HepG2 (cell line): ENCODE measurements around the gene ALLC. TPM values are rescaled to one million over a fixed set of nuclear protein-coding genes. Genes with fewer than 3 reads are reported as not detected.
A peak's percentile ranks its signal among the peaks of the same experiment; 100 is the strongest.

Source experiments
- ATAC-seq: fragments of 200-7000 bp; cut with Tn5 transposase; 3 replicates; pipeline ENCODE4 v1.9.1; 2020; ENCODE audit warnings: mild to moderate bottlenecking, moderate library complexity
- BruUV-seq: library from RNA; stranded (reverse); fragments of 400-500 nt; replicated peaks from 2 replicates; lab custom pipeline; 2021; lab: Mats Ljungman, UMichigan
- CTCF ChIA-PET: fragments of 300-600 bp; formaldehyde crosslinking; extraction: SDS; loops from one replicate; lab custom pipeline; 2021; ENCODE audit warnings: low total read pairs, inconsistent platforms, low intra/inter-chr PET ratio; lab: Yijun Ruan, JAX
- POLR2A ChIA-PET: fragments of 350-600 bp; sonication (Branson Sonifier 250); formaldehyde crosslinking; loops from one replicate; lab custom pipeline; 2020; ENCODE audit warnings: antibody characterized with exemption, inconsistent platforms; lab: Yijun Ruan, JAX
- DNase-seq: peaks from one replicate; pipeline ENCODE4 v3.0.0-alpha.2; 2015; ENCODE audit warnings: low spot score
- FAIRE-seq: peaks from 3 replicates; lab custom pipeline; 2011; peaks lifted over from hg19 to GRCh38; lab: Jason Lieb, UNC
- H2AFZ ChIP-seq: one replicate; pipeline ENCODE4 v1.6.1; 2011; ENCODE audit warnings: low read length, inconsistent platforms
- H3K27ac ChIP-seq: fragments of 300-600 bp; 3 replicates; pipeline ENCODE4 v1.8.0; 2011; ENCODE audit warnings: mixed run types, mild to moderate bottlenecking, mixed read lengths, low read length, inconsistent platforms; ENCODE audit not compliant: insufficient read depth; ENCODE audit errors: extremely low read length
- H3K27me3 ChIP-seq, 2 experiments: fragments of 200-600 bp in 1 of 2; 2 replicates in 1 of 2; 3 replicates in 1 of 2; pipeline versions ENCODE4 v1.6.0 to v1.8.0; 2011; ENCODE audit warnings: low read length in 2 of 2, mild to moderate bottlenecking in 2 of 2, moderate library complexity in 2 of 2, inconsistent platforms in 1 of 2; ENCODE audit not compliant: insufficient read depth in 2 of 2, control insufficient read depth in 1 of 2
- H3K36me3 ChIP-seq, 2 experiments: fragments of 200-600 bp in 1 of 2; replicated peaks in 1 of 2; 2 replicates in 1 of 2; 3 replicates in 1 of 2; pipeline versions ENCODE4 v1.5.1 to v1.8.0; 2011; ENCODE audit warnings: low read length in 2 of 2, inconsistent platforms in 1 of 2; ENCODE audit not compliant: insufficient read depth in 2 of 2, control insufficient read depth in 1 of 2
- H3K4me1 ChIP-seq: 2 replicates; pipeline ENCODE4 v1.5.1; 2012; ENCODE audit warnings: low read length, inconsistent platforms; ENCODE audit not compliant: insufficient read depth
- H3K4me2 ChIP-seq: 2 replicates; pipeline ENCODE4 v1.6.0; 2011; ENCODE audit warnings: low read depth, low read length, inconsistent platforms
- H3K4me3 ChIP-seq, 3 experiments: fragments of 200-600 bp in 1 of 3; sonication (generic), shearing (Covaris generic) in 1 of 3; replicated peaks in 1 of 3; 2 replicates each; pipeline ENCODE4 v1.5.1; 2011 to 2016; ENCODE audit warnings: low read length in 3 of 3, inconsistent platforms in 2 of 3, low read depth in 2 of 3, mild to moderate bottlenecking in 2 of 3, control low read depth in 1 of 3, mixed read lengths in 1 of 3; ENCODE audit not compliant: insufficient read depth in 1 of 3
- H3K79me2 ChIP-seq: one replicate; pipeline ENCODE4 v1.6.1; 2011; ENCODE audit warnings: low read length, inconsistent platforms; ENCODE audit not compliant: insufficient read depth
- H3K9ac ChIP-seq: 2 replicates; pipeline ENCODE4 v1.6.0; 2011; ENCODE audit warnings: mild to moderate bottlenecking, low read depth, low read length, inconsistent platforms; ENCODE audit not compliant: insufficient read depth
- H3K9me3 ChIP-seq: 2 replicates; pipeline ENCODE4 v1.5.1; 2012; ENCODE audit warnings: mild to moderate bottlenecking, low read length
- H4K20me1 ChIP-seq: 2 replicates; pipeline ENCODE4 v1.6.0; 2011; ENCODE audit warnings: inconsistent platforms, mild to moderate bottlenecking, low read length, moderate library complexity; ENCODE audit not compliant: insufficient read depth
- E2F5 ChIP-seq: sonication (generic); formaldehyde crosslinking; conservative IDR thresholded peaks from 2 replicates; pipeline ENCODE4 v1.4.0; 2020; ENCODE audit warnings: missing genetic modification reagents
- KDM5B ChIP-seq: sonication (generic); formaldehyde crosslinking; IDR thresholded peaks from 2 replicates; pipeline ENCODE4 v1.4.0; 2020; ENCODE audit warnings: missing genetic modification reagents, mild to moderate bottlenecking, borderline replicate concordance
- SP1 ChIP-seq, 2 experiments: fragments of 450-650 bp in 1 of 2; sonication (generic) in 1 of 2; formaldehyde crosslinking in 1 of 2; IDR thresholded peaks; 2 replicates each; pipeline versions ENCODE4 v1.4.0 to v1.6.1; 2016 to 2020; ENCODE audit warnings: missing genetic modification reagents in 1 of 2
- ZBTB33 ChIP-seq: sonication (generic); formaldehyde crosslinking; IDR thresholded peaks from 2 replicates; pipeline ENCODE4 v1.4.0; 2020; ENCODE audit warnings: missing genetic modification reagents
- ZNF572 ChIP-seq: sonication (generic); formaldehyde crosslinking; IDR thresholded peaks from 2 replicates; pipeline ENCODE4 v1.5.1; 2020; ENCODE audit warnings: mild to moderate bottlenecking, missing genetic modification reagents
- ZNF7 ChIP-seq: IDR thresholded peaks from 2 replicates; pipeline ENCODE4 v1.6.1; 2016; ENCODE audit warnings: missing biosample characterization, missing genetic modification reagents
- WGBS: methylation state at CpG from one replicate; pipeline ENCODE4 v1.1.6; 2017; ENCODE audit warnings: low lambda C conversion rate; 5-methylcytosine and 5-hydroxymethylcytosine counted together
- in situ Hi-C: cut with HindIII; loops from 2 replicates; pipeline ENCODE4 v1.10.0; 2017; ENCODE audit warnings: low pct_unique_long_range_greater_than_20kb; ENCODE audit not compliant: extremely low pct_ligation_motif_present
- intact Hi-C: fragments of 100-400 bp; cut with micrococcal nuclease; formaldehyde crosslinking; loops from one replicate; pipeline ENCODE4 v1.10.0; 2022; ENCODE audit not compliant: unreplicated experiment
- polyA plus RNA-seq, 8 experiments: library from polyadenylated mRNA; depleted of rRNA in 3 of 8; stranded (reverse) in 7 of 8; unstranded in 1 of 8; fragments of >200 nt; fragmentation: Illumina TruSeq in 4 of 8; extraction: Trizol in 4 of 8; gene quantifications; 2 replicates each; pipeline versions ENCODE4 v1.2.1 to v1.2.3, GENCODE V29; 2011 to 2016; ENCODE audit warnings: low read depth in 4 of 8, missing spikeins in 1 of 8, mixed read lengths in 1 of 8; ENCODE audit not compliant: insufficient read depth in 1 of 8
- total RNA-seq, 5 experiments: library from RNA; depleted of rRNA; stranded (reverse); fragments of >200 nt; fragmentation: Illumina TruSeq; extraction: Trizol; gene quantifications; 2 replicates each; pipeline ENCODE4 v1.2.3, GENCODE V29; 2016; ENCODE audit warnings: low read depth in 1 of 5

The ALLC gene
- total and polyA plus RNA-seq, 2 of the 13 experiments (the other 11 are each of a cell fraction or from before 2014, with no cell fraction given) = 0.08 to 0.11 TPM

GRCh38 chr2:3666613-3666975 lies 8.6 kb downstream of the ALLC start:
- WGBS = 82% methylated on average over 18 of the region's 18 CpGs
- Histone ChIP-seq H3K36me3 (no peaks in the 10 kb centered on the region), H3K79me2 (no peaks in the 10 kb centered on the region), H3K4me2 (peak overlapping the region; percentile 44; the same call in 1 of the 2 replicates), H3K9ac (no peak overlapping the region), H3K27me3 (peaks cover 3 to 20% of the 10 kb centered on the region in 2 experiments; a peak in 3 of 5 replicates), H3K4me3 (no peak overlapping the region), H2AFZ (no peak overlapping the region), H3K4me1 (peaks cover 28% of the 10 kb centered on the region), H3K9me3 (no peaks in the 10 kb centered on the region), H3K27ac (no peak overlapping the region), H4K20me1 (no peaks in the 10 kb centered on the region)
- BruUV-seq = no TSS peak
- no peak for TF ChIP-seq SP1 (IDR thresholded peaks at IDR 0.05)
- TF ChIP-seq SP1 (CRISPR knock-in tag; IDR thresholded peaks at IDR 0.05) = no peak
- TF ChIP-seq KDM5B = no peak
- 0 out of 2 replicates have a peak, but pooled peaks have one; percentile 35 for TF ChIP-seq ZNF572 (CRISPR knock-in tag)
- in situ Hi-C loops (no loop called here), intact Hi-C loops (no loop called here)
- CTCF ChIA-PET = no interaction called here
- ATAC-seq (no peak), DNase-seq (no peak), FAIRE-seq (no peak)
- POLR2A ChIA-PET = no interaction called here

- no peaks in the 10 kb centered on the region for H3K36me3 ChIP-seq
- no peaks in the 10 kb centered on the region for H3K9me3 ChIP-seq
- H4K20me1 ChIP-seq = no peaks in the 10 kb centered on the region
- H3K4me2 ChIP-seq = no peak overlapping the region
- no peak overlapping the region for H2AFZ ChIP-seq
- peaks cover 28% of the 10 kb centered on the region for H3K4me1 ChIP-seq
- no peak overlapping the region for H3K27ac ChIP-seq
- WGBS = 67% methylated on average over 23 of the region's 23 CpGs
- BruUV-seq = no TSS peak
- POLR2A ChIA-PET = no interaction called here
- H3K27me3 ChIP-seq = peaks cover 3 to 17% of the 10 kb centered on the region in 2 experiments; a peak in 3 of 5 replicates
- intact Hi-C loops = no loop called here
- ATAC-seq (peak; percentile 52), DNase-seq (no peak), FAIRE-seq (no peak)
- CTCF ChIA-PET = no interaction called here
- no peak overlapping the region for H3K9ac ChIP-seq
- H3K4me3 ChIP-seq = no peak overlapping the region
- peak; percentile 68; the same call in 1 of the 2 replicates for TF ChIP-seq ZBTB33 (CRISPR knock-in tag)
- no peak for TF ChIP-seq E2F5 (CRISPR knock-in tag)
- TF ChIP-seq ZNF7 (CRISPR knock-in tag) = no peak
- in situ Hi-C loops = no loop called here
- H3K79me2 ChIP-seq = no peaks in the 10 kb centered on the region
Observed at GRCh38 chr2:3667151-3667631, 9.2 kb downstream of the ALLC start.
